ENCODE data around the gene ARMC5. TPM values are rescaled to one million over a fixed set of nuclear protein-coding genes. Genes with fewer than 3 reads are reported as not detected.

ARMC5 gene
- total RNA-seq, 1 experiment from 2014 or later = 10.1 TPM

DNA sequence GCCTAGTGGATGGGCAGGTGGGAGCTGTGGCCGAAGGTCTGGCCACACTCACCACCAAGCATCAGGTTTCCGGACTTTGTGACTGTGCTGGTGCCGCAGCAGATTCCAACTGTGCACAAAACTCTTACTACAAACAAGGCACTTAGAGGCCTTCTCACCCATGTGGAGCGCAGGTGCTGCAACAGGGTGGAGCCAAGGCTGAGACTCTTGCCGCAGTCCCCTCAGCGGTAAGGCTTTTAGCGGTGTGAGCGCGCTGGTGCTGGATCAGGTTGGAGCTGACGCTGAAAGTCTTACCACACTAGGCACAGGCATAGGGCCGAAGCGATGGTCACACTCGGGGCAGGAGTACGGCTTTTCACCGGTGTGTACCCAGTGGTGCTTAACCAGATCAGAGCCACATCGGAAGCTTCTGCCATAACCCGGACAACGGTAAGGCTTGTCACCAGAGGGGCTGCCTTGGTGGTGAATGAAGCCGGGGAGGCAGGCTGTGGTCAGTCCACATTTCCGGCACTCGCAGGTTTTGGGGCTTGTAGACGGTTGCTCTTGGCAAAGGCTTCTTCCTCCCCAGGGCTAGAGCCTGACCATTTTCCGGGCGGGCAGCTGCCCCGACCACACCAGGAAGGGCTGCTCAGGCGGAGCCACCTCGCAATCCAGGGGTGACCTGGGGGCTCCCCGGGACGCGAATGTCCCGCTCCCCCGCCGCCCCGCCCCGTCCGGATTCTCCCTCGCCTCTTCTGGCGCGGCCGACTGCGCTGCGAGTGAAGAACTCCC is 1.0 kb upstream of the ARMC5 start:
- H3K27ac Mint-ChIP-seq (ENCODE audit: low read depth, unreplicated experiment) = peak overlapping the region; percentile 97
- POLR2A ChIA-PET = interaction anchor here (0.6 to 4.9 kb wide), 29 partner anchors 10 to 563 kb away, joined by 3 to 40 read pairs (median 5); partner anchors contain the start of genes FUS, KAT8, PRSS8 and RUSF1
- no peaks in the 10 kb centered on the region for H3K9me3 Mint-ChIP-seq (ENCODE audit: unreplicated experiment)
- DNase-seq (ENCODE audit: unreplicated experiment) = peak; percentile 47
- TF ChIP-seq, protein P1, sequence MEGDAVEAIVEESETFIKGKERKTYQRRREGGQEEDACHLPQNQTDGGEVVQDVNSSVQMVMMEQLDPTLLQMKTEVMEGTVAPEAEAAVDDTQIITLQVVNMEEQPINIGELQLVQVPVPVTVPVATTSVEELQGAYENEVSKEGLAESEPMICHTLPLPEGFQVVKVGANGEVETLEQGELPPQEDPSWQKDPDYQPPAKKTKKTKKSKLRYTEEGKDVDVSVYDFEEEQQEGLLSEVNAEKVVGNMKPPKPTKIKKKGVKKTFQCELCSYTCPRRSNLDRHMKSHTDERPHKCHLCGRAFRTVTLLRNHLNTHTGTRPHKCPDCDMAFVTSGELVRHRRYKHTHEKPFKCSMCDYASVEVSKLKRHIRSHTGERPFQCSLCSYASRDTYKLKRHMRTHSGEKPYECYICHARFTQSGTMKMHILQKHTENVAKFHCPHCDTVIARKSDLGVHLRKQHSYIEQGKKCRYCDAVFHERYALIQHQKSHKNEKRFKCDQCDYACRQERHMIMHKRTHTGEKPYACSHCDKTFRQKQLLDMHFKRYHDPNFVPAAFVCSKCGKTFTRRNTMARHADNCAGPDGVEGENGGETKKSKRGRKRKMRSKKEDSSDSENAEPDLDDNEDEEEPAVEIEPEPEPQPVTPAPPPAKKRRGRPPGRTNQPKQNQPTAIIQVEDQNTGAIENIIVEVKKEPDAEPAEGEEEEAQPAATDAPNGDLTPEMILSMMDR (IDR thresholded peaks at IDR 0.05; ENCODE audit: unreplicated experiment) = no peak
- CTCF ChIA-PET = interaction anchor here (0.5 to 8.4 kb wide), 16 partner anchors 16 to 801 kb away, joined by 3 to 65 read pairs (median 3); partner anchors contain the start of genes ZNF267 and ZNF843
- peaks cover 20% of the 10 kb centered on the region for H3K4me1 Mint-ChIP-seq (ENCODE audit: insufficient read depth, unreplicated experiment)
- H3K27me3 Mint-ChIP-seq (ENCODE audit: insufficient read depth, unreplicated experiment) = no peaks in the 10 kb centered on the region
- intact Hi-C loops (cut with micrococcal nuclease) = loop anchor here (2.0 to 10.0 kb wide), 3 partner anchors 237 to 411 kb away; a partner anchor contains a TSS
- no TSS peak for BruUV-seq (replicated peaks)
- H3K4me3 Mint-ChIP-seq (ENCODE audit: unreplicated experiment) = peak overlapping the region; percentile 88
- peaks cover 37% of the 10 kb centered on the region for H3K36me3 Mint-ChIP-seq (ENCODE audit: insufficient read depth, unreplicated experiment)

DNA sequence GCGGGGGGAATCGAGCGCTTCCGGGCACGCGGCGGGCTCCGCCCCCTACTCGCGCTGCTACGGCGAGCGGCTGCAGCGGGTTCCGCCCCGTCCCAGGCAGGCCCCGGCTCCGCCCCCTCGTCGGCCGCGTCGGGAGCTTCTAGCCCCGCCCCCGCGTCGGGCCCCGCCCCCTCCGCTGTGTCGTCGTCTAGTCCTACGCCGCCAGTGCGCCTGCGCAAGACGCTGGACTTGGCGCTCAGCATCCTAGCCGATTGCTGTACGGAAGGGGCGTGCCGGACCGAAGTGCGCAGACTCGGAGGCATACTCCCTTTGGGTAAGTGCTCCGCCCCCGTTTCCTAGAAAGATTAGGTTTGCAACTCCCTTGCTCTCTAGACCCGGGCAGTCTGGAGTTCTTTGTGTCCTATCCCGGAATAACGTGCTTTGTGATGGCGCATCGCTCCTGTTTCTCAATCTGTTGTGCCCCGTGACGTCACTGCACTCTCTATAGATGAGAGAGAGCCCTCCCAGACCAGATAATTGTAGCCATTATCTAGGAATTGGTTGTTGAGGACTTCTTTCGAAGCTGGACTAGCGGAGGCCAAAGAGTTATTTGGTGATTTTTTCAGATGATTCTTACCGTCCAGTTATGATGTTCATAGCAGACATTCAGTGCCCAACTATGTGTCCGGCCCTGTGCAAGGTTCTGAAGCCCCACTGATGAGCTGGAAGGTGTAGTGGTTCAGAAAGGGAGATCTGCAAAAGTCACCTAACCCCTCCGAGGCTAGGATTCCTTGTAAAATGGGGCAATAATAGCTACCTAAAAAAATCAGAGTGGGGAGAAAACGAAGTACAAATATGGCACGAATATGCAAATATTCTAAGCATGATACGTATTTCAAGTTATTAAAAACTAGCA is 633 bp downstream of the ARMC5 start:
- CTCF ChIA-PET = interaction anchor here (0.6 to 8.4 kb wide), 34 partner anchors 8 to 535 kb away, joined by 3 to 65 read pairs (median 4); partner anchors contain the start of genes FUS, HSD3B7, RUSF1 and ZNF843
- POLR2A ChIA-PET = interaction anchor here (0.6 to 4.9 kb wide), 31 partner anchors 8 to 520 kb away, joined by 3 to 40 read pairs (median 5); partner anchors contain the start of genes FUS, KAT8, PRSS8 and RUSF1
- intact Hi-C loops (cut with micrococcal nuclease) = loop anchor here (2.0 to 10.0 kb wide), 3 partner anchors 235 to 409 kb away; a partner anchor contains a TSS
- H3K27me3 Mint-ChIP-seq (ENCODE audit: insufficient read depth, unreplicated experiment) = no peaks in the 10 kb centered on the region
- peak overlapping the region; percentile 97 for H3K27ac Mint-ChIP-seq (ENCODE audit: low read depth, unreplicated experiment)
- H3K4me1 Mint-ChIP-seq (ENCODE audit: insufficient read depth, unreplicated experiment) = peaks cover 14% of the 10 kb centered on the region
- peaks cover 47% of the 10 kb centered on the region for H3K36me3 Mint-ChIP-seq (ENCODE audit: insufficient read depth, unreplicated experiment)
- H3K9me3 Mint-ChIP-seq (ENCODE audit: unreplicated experiment) = no peaks in the 10 kb centered on the region
- H3K4me3 Mint-ChIP-seq (ENCODE audit: unreplicated experiment) = peak overlapping the region; percentile 88
- TF ChIP-seq, protein P1 (IDR thresholded peaks at IDR 0.05; ENCODE audit: unreplicated experiment) = no peak
- no TSS peak for BruUV-seq (replicated peaks)
- peak; percentile 99 for DNase-seq (ENCODE audit: unreplicated experiment)

DNA sequence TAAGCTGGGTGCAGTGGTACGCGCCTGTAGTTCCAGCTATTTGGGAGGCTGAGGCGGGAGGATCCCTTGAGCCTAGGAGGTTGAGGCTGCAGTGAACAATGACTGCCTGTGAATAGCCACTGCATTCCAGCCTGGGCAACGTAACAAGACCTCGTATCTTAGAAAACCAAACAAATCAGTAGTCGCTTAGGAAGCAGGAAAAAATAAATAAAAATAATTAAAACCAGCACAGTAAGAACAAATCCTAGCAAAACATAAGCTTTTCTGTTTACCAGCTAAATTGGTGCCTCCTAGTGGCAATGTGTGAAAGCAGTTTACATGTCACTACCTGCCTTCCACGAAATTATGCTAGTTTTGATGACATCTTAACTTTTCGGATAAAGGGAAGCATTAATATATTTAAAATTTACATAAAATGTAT is 1.3 kb downstream of the ARMC5 start:
- Mint-ChIP-seq H3K27ac (ENCODE audit: low read depth, unreplicated experiment) (peak overlapping the region; percentile 97), H3K36me3 (ENCODE audit: insufficient read depth, unreplicated experiment) (peaks cover 54% of the 10 kb centered on the region), H3K4me3 (ENCODE audit: unreplicated experiment) (peak overlapping the region; percentile 88), H3K9me3 (ENCODE audit: unreplicated experiment) (no peaks in the 10 kb centered on the region), H3K27me3 (ENCODE audit: insufficient read depth, unreplicated experiment) (no peaks in the 10 kb centered on the region), H3K4me1 (ENCODE audit: insufficient read depth, unreplicated experiment) (peaks cover 14% of the 10 kb centered on the region)
- BruUV-seq (replicated peaks) = TSS peak; percentile 53
- ChIA-PET CTCF (interaction anchor here (0.6 to 8.4 kb wide), 39 partner anchors 9 to 536 kb away, joined by 3 to 65 read pairs (median 4); partner anchors contain the start of genes FUS, HSD3B7, RUSF1 and ZNF843), POLR2A (interaction anchor here (0.6 to 4.9 kb wide), 20 partner anchors 8 to 502 kb away, joined by 3 to 40 read pairs (median 8); partner anchors contain the start of genes FUS, KAT8, RUSF1 and ZNF267)
- TF ChIP-seq, protein P1 (IDR thresholded peaks at IDR 0.05; ENCODE audit: unreplicated experiment) = peak; percentile 36
- peak; percentile 58 for DNase-seq (ENCODE audit: unreplicated experiment)
- intact Hi-C loops (cut with micrococcal nuclease) = no loop called here
